CD1c-positive myeloid dendritic cell (primary cell): ENCODE measurements around the gene DNAJC11.
A peak's percentile ranks its signal among the peaks of the same experiment; 100 is the strongest.

Experiments used
- DNase-seq: peaks from one replicate; pipeline ENCODE4 v3.0.0-alpha.2; 2016; ENCODE audit errors: extremely low spot score

Gene DNAJC11, protein sequence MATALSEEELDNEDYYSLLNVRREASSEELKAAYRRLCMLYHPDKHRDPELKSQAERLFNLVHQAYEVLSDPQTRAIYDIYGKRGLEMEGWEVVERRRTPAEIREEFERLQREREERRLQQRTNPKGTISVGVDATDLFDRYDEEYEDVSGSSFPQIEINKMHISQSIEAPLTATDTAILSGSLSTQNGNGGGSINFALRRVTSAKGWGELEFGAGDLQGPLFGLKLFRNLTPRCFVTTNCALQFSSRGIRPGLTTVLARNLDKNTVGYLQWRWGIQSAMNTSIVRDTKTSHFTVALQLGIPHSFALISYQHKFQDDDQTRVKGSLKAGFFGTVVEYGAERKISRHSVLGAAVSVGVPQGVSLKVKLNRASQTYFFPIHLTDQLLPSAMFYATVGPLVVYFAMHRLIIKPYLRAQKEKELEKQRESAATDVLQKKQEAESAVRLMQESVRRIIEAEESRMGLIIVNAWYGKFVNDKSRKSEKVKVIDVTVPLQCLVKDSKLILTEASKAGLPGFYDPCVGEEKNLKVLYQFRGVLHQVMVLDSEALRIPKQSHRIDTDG

DNA sequence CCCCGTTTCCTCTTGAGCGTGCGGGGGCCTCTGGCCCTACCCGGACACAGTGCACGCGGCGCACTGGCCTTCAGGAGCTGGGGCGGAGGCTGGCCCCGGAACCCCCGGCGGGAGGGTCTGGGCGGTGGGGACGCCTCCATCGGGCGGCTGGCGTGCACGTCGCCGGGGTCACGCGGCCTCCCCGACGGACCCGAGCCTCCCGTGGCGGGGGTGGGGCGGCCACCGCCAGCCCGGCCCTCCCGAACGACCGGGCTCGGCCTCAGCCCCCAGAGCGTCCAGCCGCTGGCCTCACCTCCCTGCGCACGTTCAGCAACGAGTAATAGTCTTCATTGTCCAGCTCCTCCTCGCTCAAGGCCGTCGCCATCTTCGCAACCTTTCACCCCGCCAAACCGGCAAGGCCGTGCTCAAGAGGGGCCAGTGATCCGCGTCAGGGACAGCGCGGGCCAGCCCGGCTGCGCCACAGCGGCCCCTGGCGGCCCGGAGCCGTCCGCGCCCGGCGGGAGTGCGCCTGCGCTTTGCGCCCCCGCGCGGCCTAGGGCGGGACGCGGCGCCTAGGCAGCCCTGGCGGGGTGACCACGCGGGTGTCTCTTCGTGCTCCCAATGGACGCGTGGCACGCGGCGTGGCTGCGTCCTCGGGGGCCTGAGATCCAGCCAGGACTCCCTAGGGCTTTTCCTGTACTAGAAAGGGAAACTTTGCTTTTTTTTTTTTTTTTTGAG lies at the start of gene DNAJC11:
Gene DNAJC11, minus strand, starts transcription at position 380 of the 717 bp plus-strand sequence. Its CDS starts 16 bp downstream, at position 364.
- peak; percentile 96 for DNase-seq

DNA sequence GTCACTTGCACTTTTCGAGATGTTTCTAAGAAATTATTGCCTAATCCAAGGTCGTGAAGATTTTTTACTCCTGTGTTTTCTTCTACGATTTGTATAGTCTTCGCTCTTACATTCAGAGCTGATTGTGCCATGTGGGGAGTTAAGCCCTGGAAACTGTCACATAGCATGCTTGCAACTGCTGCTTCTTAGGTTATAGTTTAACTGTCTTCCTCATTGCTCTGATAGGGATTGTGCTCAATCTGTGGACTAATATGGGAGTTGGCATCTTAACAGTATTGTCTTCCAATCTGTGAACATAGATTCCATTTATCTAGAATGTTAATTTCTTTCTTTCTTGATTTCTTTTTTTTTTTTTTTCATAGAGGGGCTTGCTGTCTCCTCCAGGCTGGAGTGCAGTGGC lies 48.9 kb upstream of the DNAJC11 start:
- no peak for DNase-seq

DNA sequence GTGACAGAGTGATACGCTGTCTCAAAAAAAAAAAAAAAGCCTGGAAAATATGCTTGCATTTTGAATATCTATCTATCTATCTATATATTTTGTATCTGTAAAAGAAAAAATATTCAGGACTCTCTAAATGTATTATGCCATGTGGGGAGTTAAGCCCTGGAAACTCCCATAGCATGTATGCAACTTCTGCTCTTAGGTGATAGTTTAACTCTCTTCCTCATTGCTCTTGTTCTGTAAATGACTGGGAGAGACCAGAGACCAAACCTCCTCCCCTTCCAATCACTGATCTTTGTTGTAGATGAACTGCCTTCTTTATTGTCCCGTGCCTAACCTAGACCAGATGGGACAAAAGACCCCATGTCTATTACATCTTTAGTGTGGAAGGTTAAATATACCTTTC lies 46.1 kb upstream of the DNAJC11 start:
- peak; percentile 50 for DNase-seq

DNA sequence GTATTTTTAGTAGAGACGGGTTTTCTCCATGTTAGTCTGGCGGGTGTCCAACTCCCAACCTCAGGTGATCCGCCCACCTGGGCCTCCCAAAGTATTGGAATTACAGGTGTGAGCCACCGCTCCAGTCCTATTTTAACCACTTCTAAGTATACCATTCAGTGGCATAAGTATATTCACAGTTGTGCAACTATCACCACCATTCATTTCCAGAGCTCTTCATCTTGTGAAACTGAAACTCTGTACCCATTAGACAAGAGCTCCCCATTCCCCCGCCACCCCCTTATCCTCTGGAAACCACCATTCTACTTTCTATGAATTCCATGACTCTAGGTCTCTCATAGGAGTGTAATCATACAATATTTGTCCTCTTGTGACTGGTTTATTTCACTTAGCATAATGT lies 43.5 kb upstream of the DNAJC11 start:
- peak; percentile 52 for DNase-seq

DNA sequence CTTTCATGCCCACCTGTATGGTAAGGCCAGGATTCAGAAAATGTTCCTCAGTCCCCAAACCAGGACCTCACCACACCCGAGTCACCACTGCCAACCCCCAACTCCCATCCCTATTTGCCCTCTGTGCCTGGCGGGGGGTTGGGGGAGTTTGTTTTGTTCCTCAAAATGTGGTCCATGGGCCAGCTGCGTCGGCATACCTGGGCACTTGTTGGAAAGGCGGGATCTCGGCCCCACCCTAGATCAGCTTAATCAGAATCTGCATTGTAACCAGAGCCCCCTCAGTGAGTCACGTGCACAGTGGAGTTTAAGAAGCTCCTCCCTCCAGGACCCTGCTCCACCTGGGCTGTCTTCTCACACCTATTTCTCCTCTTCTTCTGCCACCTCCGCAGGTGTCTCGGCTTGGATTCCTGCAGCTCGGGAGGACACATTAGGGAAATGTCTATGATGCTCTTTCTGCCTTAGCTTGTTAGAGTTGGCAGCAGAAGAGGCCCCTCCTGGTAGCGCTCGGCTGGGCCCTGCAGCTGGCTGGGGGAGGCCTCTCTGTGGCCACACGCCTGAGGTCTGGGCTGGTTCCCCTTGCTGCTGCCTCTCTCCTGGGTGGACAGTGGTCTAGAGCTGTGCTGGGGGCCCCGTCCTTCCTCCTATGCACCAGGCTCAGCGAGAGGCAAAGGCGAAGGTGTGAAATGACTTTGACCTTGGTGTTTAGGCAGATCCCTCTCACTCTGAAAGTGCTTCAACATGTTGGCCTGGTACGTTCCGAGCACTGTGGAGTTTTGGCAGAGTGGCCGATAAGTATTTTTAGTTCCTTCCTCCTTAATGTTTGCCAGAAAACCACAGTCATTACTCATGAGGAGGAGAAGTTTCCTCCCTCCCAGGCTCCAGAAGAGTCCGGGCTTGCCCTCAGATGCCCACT lies 41.8 kb upstream of the DNAJC11 start:
- peak; percentile 76 for DNase-seq

DNA sequence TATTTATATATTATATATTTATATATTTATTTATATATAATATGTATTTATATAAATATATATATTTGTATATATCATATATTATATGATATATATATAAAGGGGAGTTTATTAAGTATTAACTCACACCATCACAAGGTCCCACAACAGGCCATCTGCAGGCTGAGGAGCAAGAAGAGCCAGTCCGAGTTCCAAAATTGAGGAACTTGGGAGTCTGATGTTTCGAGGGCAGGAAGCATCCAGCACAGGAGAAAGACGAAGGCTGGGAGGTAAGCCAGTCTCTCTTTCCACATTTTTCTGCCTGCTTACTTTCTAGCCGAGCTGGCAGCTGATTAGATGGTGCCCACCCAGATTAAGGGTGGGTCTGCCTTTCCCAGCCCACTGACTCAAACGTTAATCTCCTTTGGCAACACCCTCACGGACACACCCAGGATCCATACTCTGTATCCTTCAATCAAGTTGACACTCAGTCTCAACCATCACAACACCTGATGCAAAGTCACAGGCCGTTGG lies 41.1 kb upstream of the DNAJC11 start:
- DNase-seq, result peak; percentile 35

DNA sequence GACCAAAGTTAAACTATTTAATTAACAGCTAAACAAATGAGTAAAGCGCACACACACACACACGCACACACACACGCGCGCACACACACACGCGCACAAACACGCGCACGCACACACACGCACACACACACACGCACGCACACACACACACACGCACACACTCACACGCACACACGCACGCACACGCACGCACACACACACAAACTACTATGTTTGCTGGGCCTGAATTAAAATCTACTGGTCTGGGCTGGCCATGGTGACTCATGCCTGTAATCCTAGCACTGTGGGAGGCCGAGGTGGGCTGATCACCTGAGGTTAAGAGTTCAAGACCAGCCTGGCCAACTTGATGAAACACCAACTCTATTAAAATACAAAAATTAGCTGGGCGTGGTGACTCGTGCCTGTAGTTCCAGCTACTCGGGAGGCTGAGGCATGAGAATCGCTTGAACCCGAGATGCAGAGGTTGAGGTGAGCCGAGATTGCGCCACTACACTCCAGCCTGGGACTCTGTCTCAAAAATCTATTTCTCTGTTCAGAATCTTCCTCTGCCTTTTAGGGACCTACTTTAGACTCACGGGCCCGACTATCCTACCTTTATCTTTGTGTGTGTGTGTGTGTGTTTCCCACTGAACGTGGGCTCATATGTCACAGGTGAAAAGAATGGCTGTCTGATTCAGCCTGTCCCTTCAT lies 37.5 kb upstream of the DNAJC11 start:
- DNase-seq, result no peak

DNA sequence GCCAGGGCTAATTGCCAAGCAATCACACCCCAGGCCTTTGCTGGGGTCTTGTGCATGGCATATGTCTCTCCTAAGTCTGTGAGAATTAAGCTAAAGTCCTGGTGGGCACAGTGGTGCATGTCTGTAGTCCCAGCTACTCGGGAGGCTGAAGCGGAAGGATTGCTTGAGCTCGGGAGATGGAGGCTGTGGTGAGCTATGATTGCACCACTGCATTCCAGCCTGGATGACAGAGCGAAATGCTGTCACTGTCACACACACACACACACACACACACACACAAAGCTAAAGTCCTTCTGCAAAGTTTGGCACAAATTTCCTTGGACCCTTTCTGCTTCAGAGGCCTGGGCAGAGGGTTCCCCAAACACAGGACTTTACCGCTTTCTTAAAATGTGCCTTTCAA lies 31.3 kb upstream of the DNAJC11 start:
- DNase-seq, result no peak

DNA sequence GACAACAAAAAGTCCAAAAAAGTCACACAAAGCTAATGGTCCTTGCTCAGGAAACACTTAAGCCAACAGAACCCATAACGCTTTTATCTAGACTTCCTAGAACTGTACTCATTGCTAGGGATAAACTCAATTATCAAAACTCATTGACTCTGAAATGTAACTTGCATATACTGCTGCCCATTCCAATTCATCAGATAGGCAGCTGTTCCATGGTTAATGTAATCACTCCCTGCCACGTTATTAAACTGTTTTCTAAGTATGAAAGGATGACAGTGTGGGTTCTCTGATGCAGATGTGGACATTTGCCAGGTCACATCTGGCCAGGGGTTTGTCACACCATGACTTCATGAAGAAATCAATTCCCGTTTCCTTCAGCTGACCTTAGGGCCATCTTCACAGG lies 30.3 kb upstream of the DNAJC11 start:
- no peak for DNase-seq

DNA sequence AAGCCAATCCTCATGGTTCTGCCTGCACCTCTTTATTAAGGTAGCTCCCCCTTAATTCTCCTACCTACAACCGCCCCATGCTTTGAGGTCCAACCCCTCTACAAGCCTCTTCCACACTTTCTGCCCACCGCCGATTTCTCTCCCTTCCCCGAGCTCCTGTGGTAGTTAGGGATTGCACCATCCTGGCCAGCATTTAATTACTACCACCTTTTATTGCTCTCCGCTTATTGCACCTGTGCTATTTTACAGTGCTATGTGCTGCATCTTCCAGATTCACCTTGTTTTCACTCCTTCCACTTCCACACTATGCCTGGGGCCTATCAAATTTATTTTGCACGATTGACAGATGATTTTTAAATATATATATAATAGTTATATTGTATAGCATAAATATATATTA lies 29.3 kb upstream of the DNAJC11 start:
- DNase-seq, result no peak

DNA sequence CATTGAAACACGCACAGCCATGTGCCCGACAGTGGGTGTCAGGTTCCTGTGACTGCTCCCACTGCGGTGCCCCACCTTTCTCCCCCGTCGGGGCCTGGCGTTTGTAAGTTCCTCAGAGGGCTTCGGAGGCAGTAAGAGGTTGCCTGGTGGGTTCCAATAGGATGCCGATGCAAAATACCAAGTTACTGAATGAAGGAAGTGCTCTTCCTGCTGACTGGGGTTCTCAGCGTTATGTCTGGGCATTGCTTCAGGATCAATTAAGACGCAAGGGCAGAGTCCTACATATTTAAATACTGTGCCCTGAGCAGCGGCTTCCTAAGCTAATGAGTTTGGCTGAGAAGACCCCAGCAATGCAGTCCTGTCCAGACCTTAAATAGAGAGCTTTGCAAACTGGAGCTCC lies 28.9 kb upstream of the DNAJC11 start:
- no peak for DNase-seq

DNA sequence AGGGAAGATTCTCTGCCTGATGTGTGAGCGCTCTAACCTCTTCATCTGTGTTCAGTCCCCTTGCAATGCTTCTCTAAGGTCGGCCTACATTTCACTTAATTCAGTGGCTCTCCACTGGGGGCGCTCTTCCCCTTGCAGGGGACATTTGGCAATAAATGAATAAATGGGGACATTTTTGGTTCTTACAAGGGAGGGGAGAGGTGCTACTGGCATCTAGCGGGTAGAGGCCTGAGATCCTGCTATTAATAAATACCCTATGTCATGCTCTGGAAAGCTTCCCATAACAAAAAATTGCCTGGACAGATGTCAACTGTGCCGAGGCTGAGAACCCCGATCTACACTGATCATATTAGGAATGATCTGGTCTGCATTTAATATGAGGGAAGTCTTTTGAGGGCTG lies 25.9 kb upstream of the DNAJC11 start:
- peak; percentile 80 for DNase-seq

DNA sequence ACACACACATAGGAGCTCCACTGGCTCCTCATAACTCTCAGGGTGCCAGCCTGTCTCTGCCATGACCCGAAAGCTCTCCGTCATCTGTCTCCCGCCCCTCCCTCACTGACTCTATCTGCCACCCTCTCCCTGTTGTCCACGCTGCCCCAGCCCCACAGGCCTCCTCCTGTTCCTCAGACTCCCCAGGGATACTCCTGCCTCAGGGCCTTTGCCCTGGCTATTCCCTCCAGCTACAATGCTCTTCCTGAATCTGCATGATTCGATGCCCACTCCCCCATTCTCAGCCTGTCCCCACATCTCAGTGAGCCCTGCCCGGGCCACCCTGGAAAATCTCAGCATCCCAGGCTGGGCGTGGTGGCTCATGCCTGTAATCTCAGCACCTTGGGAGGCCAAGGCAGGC lies 24.6 kb upstream of the DNAJC11 start:
- DNase-seq, result no peak

DNA sequence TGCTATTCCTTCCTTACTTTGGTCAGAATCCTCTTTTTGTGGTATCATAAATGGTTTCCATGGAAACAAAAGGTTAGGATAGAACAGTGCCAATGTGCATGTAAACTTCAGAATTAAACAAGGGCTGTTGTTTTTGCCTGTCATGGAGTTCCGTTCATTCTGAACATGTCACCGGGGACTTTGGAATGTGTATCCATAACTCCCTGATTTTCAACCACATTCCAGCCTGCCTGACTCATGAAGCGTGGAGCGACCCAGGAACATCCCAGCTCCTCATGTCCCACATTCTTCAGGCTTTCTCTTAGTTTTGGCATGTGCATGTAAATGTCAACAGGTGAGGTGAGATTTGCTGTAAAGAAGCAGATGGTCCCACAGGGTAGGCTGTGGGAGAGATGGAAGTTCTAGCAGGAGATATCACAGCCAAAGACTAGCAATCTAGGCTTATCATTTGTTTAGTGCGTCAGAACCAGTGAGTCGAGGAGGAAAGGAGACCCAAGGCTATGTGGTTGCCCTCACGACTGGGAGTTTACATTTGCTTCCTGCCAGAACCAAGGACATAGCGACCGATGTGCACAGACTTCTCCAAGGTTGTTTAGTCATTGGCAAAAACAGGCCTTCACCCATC lies 23.0 kb upstream of the DNAJC11 start:
- no peak for DNase-seq

DNA sequence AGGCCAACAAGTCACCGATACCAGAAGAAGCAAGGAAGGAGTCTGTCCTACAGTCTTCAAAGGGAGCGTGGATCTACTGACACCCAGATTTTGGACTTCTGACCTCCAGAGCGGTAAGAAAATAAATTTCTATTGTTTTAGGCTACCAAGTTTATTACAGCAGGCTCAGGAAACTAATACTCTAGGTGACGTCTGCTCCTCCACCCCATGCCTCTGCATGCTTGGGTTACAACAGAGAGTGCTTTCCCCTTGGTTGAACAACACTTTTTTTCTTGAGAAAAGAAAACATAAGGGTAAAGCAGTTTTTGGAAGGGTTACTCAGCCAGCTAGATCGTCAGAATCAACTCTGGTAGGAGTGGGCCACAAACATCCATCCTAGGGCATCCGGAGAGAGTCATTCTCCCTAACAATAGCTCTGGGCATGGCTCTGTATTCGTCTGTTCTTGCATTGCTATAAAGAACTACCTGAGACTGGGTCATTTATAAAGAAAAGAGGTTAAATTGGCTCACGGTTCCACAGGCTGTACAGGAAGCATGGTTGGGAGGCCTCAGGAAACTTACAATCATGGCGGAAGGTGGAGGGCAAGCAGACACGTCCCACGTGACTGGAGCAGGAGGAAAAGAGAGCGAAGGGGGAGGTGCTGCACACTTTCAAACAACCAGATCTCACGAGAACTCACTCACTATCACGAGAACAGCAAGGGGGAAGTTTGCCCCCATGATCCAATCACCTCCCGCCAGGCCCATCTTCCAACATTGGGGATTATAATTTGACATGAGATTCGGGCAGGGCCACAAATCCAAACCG lies 22.2 kb upstream of the DNAJC11 start:
- DNase-seq, result no peak

DNA sequence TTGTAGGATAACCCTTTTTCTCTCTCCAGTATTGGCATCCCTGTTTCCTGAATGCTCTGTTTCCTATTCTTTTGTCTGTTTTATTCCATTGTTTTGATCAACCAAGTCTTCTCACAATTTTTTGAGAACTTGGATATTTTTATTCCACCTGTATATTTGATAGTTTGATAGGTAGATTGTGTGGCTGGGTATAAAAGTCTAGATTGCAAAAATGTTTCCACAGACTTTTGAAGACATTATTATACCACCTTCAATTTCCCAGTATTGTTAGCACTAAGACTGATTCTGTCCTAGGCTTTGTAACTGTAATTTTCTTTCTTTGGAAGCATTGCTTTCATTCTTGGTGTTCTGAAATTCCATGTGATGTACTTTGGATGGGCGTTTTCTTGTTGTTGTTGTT lies 9.6 kb upstream of the DNAJC11 start:
- DNase-seq, result no peak

DNA sequence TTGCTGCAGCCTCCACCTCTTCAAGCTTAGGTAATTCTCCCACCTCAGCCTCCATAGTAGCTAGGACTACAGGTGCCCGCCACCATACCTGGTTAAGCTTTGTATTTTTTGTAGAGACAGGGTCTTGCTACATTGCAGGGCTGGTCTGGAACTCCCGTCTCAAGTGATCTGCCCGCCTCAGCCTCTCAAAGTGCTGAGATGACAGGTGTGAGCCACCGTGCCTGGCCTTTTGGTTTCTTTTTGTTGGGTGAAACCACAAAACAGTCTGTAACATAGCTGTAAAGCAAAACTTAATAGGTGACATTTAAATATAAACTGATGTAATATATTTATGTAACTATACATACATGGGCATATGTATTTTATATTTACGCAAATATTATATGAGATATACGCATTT lies 3.1 kb upstream of the DNAJC11 start:
- no peak for DNase-seq

DNA sequence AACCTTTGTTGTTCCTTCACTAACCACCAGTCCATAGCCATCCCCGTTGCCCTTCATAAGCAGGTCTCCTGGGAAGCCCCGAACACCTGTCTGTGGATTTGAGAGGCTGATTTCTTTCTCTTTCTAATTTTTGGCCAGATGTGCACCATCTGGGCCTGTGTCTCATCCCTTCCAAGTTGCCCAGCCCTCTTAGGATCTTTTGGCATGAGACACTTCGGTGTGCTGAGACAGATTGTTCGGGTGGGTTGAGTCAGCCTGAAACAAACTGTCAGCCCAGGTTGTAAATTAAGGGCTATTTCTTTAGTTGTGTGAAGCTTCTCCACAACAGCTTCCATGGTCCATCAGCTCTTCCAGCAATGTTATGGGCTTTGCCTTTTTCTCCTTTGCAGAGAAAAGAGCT lies 1.4 kb upstream of the DNAJC11 start:
- no peak for DNase-seq

DNA sequence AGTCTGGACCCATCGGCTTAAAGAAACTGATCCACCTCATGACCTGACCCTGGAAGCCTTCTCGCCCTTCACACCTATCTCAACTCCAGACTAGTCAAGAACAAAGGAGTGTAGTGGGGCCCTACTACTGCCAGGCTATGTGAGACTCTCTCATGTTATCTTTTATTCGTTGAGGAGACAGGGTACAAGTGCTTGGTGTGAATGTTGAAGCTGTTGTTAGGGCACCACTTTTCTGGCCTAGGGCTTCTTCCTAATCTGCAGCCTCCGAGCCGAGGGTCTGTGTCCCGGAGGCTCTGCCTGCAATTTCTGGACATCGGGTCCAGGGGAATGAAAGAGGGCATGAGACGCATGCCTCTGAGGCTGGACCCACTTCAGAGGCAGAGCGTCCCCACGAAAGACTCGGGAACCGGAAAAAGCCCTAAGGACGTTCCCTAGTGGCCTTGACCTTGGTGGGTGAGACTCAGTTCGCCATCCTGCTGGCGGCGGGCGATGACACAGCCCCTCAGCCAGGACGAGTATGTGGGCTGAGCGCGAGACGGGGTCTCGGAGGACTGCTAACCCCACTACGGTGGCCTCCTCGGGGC lies 671 bp downstream of the DNAJC11 start:
- DNase-seq, result peak; percentile 12
